Prostate gland (tissue), 1 donor: Measurements from ENCODE around the gene RNASET2.

Experiments used
- POLR2A ChIP-seq: fragments of 450-650 bp; IDR thresholded peaks from one replicate; pipeline ENCODE4 v1.6.1; 2016; ENCODE audit warnings: antibody characterized with exemption, mild to moderate bottlenecking
- POLR2AphosphoS5 ChIP-seq: sonication (generic); formaldehyde crosslinking; IDR thresholded peaks from one replicate; pipeline ENCODE4 v1.6.1; 2017; ENCODE audit warnings: antibody characterized with exemption

DNA sequence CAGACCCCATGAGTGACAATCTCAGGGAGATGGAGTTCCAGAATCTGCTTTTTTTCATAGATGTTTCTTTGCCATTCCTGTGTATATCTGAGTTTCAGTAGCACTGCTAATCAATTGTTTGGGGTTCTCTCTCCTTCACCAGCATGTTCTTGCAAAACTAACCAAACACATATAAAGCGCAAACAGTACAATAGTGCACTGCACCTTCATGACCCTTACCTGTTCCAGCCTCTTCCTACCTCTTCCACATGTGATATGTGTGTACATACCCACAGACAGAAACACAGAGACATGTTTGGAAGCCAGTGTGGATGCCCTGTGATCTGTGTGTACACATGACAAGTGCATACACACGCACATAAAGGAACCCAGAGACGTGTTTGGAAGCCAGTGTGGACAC, 41.0 kb upstream of the RNASET2 start:
- no peak for TF ChIP-seq POLR2AphosphoS5
- TF ChIP-seq POLR2A = no peak
